Panc1 (cell line): Measurements from ENCODE around the gene ESYT2. TPM values are rescaled to one million over a fixed set of nuclear protein-coding genes. Genes with fewer than 3 reads are reported as not detected.

Experiments used
- ATAC-seq: fragments of 200-7000 bp; cut with Tn5 transposase; 2 replicates; pipeline ENCODE4 v1.9.1; 2020; ENCODE audit warnings: mild to moderate bottlenecking, moderate library complexity
- BruUV-seq: library from RNA; stranded (reverse); fragments of 400-500 nt; replicated peaks from 2 replicates; lab custom pipeline; 2021; lab: Mats Ljungman, UMichigan
- CTCF ChIA-PET: fragments of 300-600 bp; sonication (Branson Sonifier 250); formaldehyde crosslinking; loops from one replicate; lab custom pipeline; 2022; ENCODE audit warnings: antibody characterized with exemption; lab: Charles Lee
- POLR2A ChIA-PET: fragments of 300-600 bp; sonication (Branson Sonifier 250); formaldehyde crosslinking; loops from one replicate; lab custom pipeline; 2022; ENCODE audit warnings: antibody characterized with exemption; lab: Charles Lee
- DNase-seq: peaks from one replicate; pipeline ENCODE4 v3.0.0-alpha.2; 2010; ENCODE audit warnings: low read depth, low spot score
- H3K27ac ChIP-seq: 2 replicates; pipeline ENCODE4 v1.5.1; 2011; ENCODE audit warnings: mild to moderate bottlenecking, low read length, inconsistent platforms
- H3K27me3 ChIP-seq: fragments of 200-500 bp; sonication (Bioruptor generic); 2 replicates; pipeline ENCODE4 v1.6.0; 2014; ENCODE audit warnings: low read length, inconsistent platforms; ENCODE audit not compliant: control insufficient read depth, insufficient read depth
- H3K36me3 ChIP-seq: fragments of 200-500 bp; sonication (Bioruptor generic); 2 replicates; pipeline ENCODE4 v1.5.1; 2014; ENCODE audit warnings: inconsistent platforms, mild to moderate bottlenecking, low read length, moderate library complexity; ENCODE audit not compliant: control insufficient read depth, insufficient read depth
- H3K4me1 ChIP-seq: 2 replicates; pipeline ENCODE4 v1.5.1; 2011; ENCODE audit warnings: inconsistent platforms, mild to moderate bottlenecking, low read length, moderate library complexity; ENCODE audit not compliant: control insufficient read depth, insufficient read depth
- H3K4me3 ChIP-seq, 2 experiments: 2 replicates each; pipeline ENCODE4 v1.5.1; 2011 to 2012; ENCODE audit warnings: low read depth in 2 of 2, low read length in 2 of 2, mild to moderate bottlenecking in 2 of 2, inconsistent platforms in 1 of 2, moderate library complexity in 1 of 2
- H3K9me3 ChIP-seq: fragments of 200-500 bp; sonication (Bioruptor generic); 2 replicates; pipeline ENCODE4 v1.5.1; 2014; ENCODE audit warnings: low read depth, mild to moderate bottlenecking, inconsistent platforms, low read length, moderate library complexity; ENCODE audit not compliant: control insufficient read depth, insufficient read depth
- CTCF ChIP-seq: fragments of 450-650 bp; IDR thresholded peaks from 2 replicates; pipeline ENCODE4 v1.5.1; 2017; ENCODE audit warnings: mild to moderate bottlenecking
- POLR2AphosphoS5 ChIP-seq: IDR thresholded peaks from 2 replicates; pipeline ENCODE4 v1.6.1; 2012; ENCODE audit warnings: mild to moderate bottlenecking, low read depth, low read length, moderate library complexity
- REST ChIP-seq, 2 experiments: IDR thresholded peaks; 2 replicates each; pipeline ENCODE4 v1.6.1; 2011 to 2012; ENCODE audit warnings: low read depth in 2 of 2, control low read depth in 1 of 2, low read length in 1 of 2, mild to moderate bottlenecking in 1 of 2, moderate library complexity in 1 of 2; ENCODE audit not compliant: insufficient read depth in 1 of 2
- SIN3A ChIP-seq: IDR thresholded peaks from 2 replicates; pipeline ENCODE4 v1.6.1; 2012; ENCODE audit warnings: low read depth, mild to moderate bottlenecking, low read length, moderate library complexity, borderline replicate concordance; ENCODE audit not compliant: insufficient read depth
- TCF7L2 ChIP-seq: IDR thresholded peaks from 2 replicates; pipeline ENCODE4 v1.6.1; 2011; ENCODE audit warnings: mild to moderate bottlenecking, low read depth, low read length, inconsistent platforms
- in situ Hi-C: cut with HindIII; loops from 2 replicates; pipeline ENCODE4 v1.10.0; 2016; ENCODE audit warnings: low sequenced_read_pairs, low pct_unique_long_range_greater_than_20kb
- intact Hi-C: fragments of 100-400 bp; cut with micrococcal nuclease; formaldehyde crosslinking; loops from one replicate; pipeline ENCODE4 v1.10.0; 2022; ENCODE audit not compliant: unreplicated experiment
- total RNA-seq: library from RNA; stranded (reverse); gene quantifications from one replicate; pipeline ENCODE4 v1.2.1, GENCODE V29; 2021; ENCODE audit not compliant: unreplicated experiment

Gene ESYT2
- total RNA-seq, 1 experiment from 2014 or later: 92.7 TPM

GRCh38 chr7:158695056-158695455 lies 134.3 kb downstream of the ESYT2 start:
- no peaks in the 10 kb centered on the region for H3K9me3 ChIP-seq
- DNase-seq (no peak), ATAC-seq (no peak)
- peaks cover 14% of the 10 kb centered on the region; the same call in 1 of the 2 replicates for H3K36me3 ChIP-seq
- no peaks in the 10 kb centered on the region for H3K4me1 ChIP-seq
- no peak for TF ChIP-seq REST (IDR thresholded peaks at IDR 0.05; ENCODE audit: insufficient read depth in 1 of 2, low read depth in 2 of 2, low read length in 1 of 2)
- TF ChIP-seq CTCF: no peak
- TF ChIP-seq TCF7L2: no peak
- TF ChIP-seq POLR2AphosphoS5: no peak
- no peak for TF ChIP-seq SIN3A
- BruUV-seq: no TSS peak
- no peak overlapping the region for H3K27ac ChIP-seq
- no peaks in the 10 kb centered on the region for H3K27me3 ChIP-seq
- ChIA-PET CTCF (no interaction called here), POLR2A (no interaction called here)
- H3K4me3 ChIP-seq: no peak overlapping the region
- in situ Hi-C loops: no loop called here
- intact Hi-C loops: no loop called here

GRCh38 chr7:158694650-158695049 lies 134.7 kb downstream of the ESYT2 start:
- no TSS peak for BruUV-seq
- ATAC-seq: no peak
- no peak overlapping the region for H3K27ac ChIP-seq
- DNase-seq: no peak
- in situ Hi-C loops (no loop called here), intact Hi-C loops (no loop called here)
- POLR2A ChIA-PET: no interaction called here
- H3K27me3 ChIP-seq: no peaks in the 10 kb centered on the region
- H3K4me1 ChIP-seq: no peaks in the 10 kb centered on the region
- H3K9me3 ChIP-seq: no peaks in the 10 kb centered on the region
- CTCF ChIA-PET: no interaction called here
- H3K36me3 ChIP-seq: peaks cover 16% of the 10 kb centered on the region; the same call in 1 of the 2 replicates
- no peak overlapping the region for H3K4me3 ChIP-seq
- no peak for TF ChIP-seq REST (IDR thresholded peaks at IDR 0.05; ENCODE audit: insufficient read depth in 1 of 2, low read depth in 2 of 2, low read length in 1 of 2)
- no peak for TF ChIP-seq SIN3A
- TF ChIP-seq CTCF: no peak
- TF ChIP-seq POLR2AphosphoS5: no peak
- TF ChIP-seq TCF7L2: no peak
